ENCODE measurements around the gene NOTCH1.
A peak's percentile ranks its signal among the peaks of the same experiment; 100 is the strongest.

Gene NOTCH1

DNA sequence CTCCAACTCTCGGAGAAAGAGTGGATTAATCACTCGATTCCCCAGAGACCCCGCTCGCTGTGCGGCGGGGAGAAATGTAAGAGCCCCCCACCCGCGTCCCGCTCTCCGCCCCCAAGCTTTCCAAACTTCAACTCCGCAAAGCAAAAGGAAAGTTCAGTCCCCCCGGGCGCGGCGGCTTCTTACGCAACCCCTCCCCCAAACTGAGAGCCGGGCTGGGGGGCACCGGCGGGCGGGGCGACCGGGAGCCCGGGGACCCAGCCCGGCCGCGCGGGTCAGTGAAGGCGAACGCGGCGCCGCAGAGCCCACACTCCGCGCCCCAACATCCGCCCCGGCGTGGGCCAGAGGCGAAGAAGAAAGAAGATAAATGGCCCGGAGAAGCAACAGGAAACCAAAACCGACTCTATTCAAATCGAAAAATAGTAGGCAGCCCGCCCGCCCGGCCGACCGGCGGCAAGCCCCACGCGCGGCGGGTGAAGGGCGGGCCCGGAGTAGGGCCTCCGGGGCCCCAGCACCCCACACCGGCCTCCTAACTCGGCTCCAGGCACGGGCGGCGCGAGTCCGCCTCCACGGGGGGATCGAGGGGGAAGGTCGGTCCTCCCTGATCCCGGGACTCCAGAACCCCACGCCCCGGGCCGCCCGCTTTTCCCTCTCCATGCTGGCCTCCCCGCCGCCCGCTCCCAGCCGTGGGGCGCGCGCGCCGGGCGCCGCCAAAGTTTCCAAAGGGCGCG lies 720 bp downstream of the NOTCH1 start:
- DNase-seq = peak; percentile 64

DNA sequence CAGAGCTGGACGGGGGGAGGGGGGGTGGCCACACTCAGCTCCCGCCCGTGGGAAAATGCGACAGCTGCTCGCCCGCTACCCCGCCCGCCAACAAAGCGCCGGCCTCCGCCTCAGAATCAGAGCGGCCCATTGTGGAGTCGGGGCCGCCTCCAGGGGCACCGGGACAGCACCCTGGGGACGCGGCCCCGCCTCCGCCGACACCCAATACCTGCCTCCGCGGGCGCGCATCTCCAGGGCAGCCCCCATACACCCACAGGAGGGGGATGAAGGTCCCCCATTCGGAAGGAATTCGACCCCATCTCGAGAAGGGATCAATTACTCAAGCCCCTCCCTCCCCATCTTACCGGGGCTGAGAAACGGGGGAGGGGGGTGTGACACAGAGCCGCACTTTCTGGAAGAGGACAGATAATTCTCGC lies 1.3 kb downstream of the NOTCH1 start:
- DNase-seq = peak; percentile 68

DNA sequence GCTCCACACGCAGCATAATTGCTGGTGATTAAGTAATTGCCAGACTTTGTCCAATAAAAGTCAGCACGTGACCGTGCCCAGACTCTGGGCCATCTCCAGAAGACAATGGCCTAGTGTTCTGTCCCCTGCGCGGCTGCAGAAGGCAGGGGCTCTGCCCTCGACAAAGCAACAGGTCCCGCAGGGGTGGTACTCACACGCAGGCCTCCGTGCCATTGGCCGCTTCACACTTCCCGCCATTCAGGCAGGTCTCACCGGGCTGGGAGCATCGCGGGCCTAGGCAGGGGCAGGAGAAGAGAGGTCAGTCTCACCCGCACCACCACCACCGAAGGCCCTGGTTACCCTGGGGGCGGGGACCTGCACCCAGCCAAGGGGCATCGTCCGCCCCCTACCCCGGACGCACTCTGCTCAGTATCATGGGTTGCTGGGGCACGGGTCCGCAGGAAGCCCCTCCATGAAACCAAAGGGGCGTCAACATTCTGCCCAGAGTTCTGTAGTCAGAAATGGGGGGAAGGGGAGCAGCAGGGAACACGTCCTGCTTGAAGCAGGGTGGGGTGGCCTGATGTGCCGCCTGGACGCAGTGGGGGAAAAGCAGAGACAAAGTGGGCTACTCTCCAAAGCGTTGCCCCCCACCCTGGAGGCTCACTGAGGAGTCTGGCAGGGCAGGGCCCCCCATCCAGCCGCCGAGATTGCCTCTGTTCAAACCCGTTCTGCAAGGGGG lies 1.9 kb downstream of the NOTCH1 start:
- no peak for DNase-seq

DNA sequence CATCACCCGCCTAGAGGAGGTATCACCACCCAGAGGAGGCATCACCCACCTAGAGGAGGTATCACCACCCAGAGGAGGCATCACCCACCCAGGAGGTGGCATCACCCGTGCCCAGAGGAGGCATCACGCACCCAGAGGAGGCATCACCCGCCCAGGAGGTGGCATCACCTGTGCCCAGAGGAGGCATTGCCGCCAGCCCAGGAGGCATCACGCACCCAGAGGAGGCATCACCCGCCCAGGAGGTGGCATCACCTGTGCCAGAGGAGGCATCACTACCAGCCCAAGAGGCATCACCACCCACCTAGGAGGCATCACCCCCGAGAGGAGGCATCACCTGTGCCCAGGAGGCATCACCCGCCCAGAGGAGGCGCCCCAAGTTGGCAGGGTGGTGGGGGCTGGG lies 2.6 kb downstream of the NOTCH1 start:
- DNase-seq = peak; percentile 34

DNA sequence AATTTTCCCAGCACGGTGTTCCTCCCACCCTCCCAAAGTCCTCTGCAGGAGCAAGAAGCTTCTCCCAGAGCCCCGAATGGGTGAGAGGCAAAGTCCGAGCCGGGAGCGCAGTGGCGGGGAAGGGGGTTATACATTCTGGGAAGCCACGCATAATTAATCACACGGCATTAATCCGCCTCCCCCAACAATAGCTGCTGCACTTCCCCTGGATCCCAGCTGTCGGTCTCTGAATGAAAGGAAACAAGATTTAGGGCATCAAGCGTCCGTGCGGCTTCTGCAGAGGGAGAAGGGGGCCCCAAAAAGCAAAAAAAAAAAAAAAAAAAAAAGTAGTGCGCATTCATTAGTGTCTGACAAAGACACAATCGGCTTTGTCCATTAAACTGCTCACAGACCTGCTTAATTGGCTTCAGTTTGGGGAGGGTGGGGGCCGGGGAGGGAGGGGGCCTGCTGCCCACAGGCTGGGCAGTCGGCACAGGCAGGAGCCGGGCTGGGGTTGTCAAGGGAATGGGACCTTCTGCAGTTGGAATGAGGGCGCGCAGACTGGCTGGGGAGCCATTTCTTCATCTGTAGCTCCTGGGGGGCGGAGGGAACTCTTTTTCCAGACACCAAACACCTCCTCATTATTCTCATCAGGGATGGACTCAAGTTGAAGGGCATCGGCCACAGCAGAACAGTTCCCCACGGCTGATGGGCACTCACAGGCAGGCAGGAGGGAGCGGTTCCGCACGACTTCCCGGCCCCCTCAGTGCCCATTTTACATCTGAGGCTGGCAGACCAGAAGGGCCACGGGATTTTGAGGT lies 3.4 kb downstream of the NOTCH1 start:
- DNase-seq = no peak

DNA sequence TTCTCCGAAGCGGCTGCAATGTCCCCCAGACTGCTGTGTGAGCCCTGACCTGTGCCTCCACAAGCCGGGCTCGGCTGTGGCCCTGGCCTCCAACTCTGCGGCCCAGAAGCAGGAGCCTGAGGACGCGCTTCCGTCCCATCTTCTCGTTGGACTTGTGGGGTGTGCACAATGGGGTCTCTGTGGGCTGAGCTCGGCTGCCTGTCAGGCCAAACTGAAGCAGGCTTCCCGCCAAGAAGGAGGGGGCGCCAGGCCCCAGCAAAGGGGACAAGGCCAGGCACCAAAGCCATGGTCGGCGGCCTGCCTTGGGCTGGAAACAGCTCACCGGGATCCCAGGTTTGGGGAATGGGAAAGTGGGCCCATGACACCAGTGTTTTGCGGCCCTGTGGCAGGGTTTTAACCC lies 4.1 kb downstream of the NOTCH1 start:
- DNase-seq = no peak

DNA sequence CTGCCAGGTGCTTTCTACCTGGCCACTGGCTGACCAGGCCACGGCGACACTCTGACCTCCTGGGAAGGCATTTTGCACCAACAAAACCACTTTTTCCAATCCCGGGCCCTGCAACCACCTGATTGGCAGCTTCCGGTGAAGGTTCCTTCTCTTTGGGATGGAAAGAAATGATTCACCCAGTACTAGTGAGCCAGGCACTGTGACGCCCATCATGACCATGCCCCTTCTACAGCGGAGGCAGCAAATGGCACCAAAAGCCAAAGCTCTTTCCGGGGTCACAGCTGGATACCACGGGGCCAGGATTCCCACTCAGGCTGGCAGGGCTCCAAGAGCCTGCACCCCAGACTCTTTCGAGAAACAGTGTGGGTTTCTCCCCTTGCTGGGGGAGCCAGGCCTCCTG lies 4.7 kb downstream of the NOTCH1 start:
- DNase-seq = no peak

DNA sequence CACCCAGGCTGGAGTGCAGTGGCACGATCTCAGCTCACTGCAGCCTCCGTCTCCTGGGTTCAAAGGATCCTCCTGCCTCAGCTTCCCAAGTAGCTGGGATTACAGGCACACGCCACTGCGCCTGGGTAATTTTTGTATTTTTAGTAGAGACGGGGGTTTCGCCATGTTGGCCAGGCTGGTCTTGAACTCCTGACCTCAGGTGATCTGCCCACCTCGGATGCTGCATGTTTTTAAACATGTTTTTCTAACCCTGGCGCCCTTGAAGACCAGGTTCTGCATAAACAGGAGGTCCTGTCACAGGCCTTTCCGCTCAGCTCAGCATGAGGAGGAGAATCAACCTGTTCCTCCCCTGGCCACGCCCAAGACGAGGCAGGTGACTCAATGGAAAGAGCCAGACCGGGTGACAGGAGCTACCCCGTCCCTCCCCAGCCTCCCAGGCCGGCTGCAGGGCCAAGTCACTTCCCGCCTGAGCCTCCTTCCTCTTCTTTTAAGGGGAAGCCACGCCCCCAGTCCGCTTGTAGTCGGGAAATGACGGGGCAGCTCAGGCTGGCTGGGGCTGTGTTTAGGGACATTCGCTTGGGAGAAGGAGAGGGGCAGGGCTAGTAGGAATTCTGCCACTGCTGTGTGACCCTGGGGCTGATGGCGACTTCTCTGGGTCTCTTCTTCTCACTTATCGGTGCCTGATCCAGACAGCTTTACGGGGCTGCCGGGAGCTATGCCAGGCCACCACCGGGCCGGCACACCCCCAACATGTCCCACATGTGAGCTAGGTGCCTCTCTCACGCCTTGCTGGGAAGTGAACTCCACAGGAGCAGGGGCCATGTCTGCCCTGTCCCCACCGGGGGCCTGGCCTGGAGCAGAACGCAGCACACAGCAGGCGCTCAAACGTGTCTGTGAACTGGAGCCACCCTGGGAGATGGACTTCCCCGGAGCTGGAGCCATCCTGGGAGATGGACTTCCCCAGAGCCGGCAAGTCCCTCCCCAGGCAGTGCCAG lies 6.1 kb downstream of the NOTCH1 start:
- peak; percentile 97 for DNase-seq

DNA sequence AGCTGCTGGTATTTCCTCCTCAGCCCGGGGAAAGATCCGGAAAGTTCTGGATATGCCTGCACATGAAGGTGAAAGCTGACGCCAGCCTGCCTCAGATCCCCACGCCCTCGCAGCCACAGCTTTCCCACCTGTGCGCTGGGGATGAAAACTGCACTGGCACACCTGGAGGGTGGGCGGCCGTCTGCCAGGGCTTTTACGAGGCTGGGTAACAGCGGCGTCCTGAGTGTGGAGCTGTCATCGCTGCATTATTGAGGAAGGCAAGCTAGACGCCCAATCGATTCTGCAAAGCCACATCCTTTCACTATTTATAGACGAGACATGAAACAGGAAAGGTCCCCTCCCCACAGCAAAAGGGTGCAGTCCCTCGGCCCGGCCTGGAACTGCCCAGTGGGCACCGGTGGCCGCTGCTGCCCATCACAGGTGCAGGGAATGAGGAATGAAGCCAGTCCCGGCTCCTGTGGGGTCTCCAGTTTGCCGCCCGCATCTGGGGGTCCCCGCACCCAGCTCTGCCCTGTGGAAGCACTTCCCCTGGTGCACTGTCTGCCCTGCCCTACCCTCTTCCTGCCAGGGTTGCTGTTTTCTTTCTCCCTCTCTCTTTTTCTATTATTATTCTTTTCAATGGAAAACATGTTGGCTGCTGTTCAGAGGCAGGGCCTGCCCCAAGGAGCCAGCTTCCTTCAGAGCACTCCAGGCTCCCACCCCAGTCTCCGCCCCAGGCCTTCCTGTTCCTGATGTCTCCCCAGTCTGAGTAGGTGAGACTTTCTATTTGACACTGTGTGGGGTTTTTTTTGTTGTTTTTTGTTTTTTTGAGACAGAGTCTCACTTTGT lies 7.0 kb downstream of the NOTCH1 start:
- DNase-seq = peak; percentile 67

DNA sequence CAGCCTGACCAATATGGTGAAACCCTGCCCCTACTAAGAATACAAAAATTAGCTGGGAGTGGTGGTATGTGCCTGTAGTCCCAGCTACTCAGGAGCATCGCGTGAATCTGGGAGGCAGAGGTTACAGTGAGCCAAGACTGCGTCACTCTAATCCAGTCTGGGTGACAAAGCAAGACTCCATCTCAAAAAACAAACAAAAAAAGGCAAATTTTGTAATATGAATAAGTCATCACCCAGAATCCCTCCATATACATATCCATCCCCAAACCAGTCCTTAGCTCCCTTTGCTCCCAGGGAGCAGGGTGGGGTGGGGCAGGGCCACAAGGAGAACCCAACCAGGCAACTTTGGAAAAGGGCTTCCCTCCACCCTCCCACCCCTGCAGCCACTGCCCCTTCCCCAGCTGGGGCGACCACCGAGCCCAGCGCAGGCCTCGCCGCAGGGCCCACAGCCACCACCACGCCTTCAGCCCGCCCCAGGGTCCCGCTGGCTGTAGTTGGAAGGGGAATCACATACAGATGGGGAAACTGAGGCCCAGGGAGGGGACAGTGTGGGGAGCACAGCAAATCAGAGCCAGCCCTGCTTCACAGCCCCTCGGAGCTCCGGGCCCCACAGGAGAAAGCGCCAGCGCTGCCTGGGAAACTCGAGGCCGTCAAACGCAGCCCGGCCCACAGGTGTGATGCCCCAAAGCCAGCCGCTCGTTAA lies 7.8 kb downstream of the NOTCH1 start:
- no peak for DNase-seq

DNA sequence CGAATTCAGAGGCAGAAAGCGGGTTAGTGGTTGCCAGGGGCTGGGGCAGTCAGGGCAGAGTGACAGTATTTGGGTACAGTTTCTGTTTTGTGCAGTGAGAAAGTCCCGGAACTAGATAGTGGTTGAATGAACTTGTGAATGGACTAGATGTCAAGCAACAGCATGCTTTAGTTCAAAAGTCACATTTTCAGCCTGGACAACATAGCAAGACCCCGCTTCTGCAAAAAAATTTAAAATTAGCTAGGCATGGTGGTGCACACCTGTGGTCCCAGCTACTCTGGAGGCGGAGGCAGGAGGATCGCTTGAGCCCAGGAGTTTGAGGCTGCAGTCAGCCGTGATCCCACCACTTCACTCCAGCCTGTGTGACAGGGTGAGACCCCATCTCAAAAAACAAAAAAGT lies 8.4 kb downstream of the NOTCH1 start:
- DNase-seq = no peak

DNA sequence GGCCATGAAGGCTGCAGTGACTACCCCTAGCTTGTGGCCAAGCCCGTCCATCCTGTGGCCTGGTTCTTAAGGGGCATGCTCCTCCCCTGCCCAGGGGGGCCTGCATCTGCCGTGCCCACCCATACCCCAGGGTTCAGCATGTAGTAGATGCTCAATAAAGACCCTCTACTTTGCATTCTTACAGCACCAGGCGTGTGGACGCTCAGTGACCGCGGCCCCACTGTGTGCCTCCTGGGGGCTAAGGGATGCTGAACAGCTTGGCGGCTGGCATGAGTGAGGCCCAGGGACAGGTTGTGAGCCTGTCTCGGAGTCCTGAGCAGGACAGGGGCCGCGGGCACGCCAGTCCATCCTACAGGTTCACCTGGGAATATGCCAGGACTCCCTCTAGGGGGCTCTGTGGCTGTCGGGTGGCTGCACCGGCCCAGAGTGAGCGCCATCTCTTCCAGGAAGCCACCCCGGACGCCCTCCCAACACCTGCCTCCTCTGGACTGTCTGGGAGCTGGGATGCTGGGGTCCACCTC lies 9.1 kb downstream of the NOTCH1 start:
- DNase-seq = no peak

DNA sequence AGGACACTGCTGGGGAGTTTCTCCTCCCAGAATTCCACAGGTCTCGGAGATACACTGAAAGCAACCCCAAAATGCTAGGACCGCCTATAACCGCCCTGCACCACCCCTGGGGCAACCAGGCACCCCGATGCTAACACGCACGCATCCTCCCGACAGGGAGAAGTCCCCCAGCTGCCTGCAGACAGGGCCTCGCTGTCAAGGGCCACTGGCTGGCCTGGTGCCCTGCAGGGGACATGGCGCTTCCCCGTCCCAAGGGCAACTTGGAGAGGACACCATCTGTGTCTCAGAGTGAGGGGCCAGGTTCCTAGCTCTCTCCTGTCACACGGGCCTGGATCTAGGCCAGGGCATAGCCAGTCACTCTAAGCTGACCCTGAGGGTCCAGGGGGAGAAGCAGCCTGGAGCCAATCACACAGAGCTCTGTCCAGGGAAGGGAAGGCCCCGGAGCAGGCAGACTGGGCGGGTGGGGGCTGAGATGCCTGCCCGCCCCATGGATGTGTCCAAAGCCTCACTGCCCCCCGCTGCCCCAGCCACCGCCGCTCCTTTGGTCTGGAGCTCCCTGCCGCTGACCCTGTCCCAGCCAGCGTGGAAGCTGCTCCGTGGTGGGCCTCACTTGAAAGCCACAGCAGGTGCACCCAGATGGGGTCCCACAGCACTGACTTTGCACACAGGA lies 9.7 kb downstream of the NOTCH1 start:
- DNase-seq = no peak

DNA sequence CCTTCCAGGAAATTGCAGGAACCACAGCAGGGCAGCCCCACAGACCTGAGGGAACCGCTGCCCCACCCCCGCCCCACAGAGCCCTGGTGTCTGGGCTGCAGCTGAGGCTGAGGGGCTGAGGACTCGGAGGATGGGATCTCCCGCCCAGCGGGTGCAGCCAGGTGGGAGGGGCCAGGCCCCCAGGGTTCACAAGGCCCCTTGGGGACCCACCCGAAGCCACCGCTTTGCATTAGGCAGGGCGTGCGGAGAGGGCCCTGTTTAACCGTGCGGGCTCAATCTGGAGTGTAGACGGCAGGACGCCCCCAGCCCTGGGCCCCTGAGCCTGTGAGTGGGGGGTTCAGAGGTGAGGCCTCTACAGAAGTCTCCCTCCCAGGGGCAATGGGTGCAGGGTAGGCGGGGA lies 10.8 kb downstream of the NOTCH1 start:
- no peak for DNase-seq

DNA sequence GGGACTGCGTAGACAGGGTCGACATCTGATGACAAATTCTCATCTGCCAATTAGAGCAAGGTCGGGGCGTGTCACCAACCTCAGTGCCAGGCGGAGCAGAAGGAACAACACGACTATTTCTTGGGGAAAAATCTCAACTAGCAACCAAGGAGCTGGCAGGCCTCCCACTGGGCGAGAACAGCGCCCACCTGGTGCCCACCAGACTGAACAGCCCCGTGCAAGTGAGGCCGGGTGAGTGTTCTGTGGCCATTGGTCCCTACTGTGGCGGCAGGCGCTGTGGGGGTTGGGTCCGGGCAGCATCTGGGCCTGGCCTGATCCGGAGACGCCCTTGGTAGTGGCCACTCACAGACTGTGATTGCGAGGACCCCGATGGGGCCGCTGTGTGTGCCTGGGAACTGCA lies 11.5 kb downstream of the NOTCH1 start:
- no peak for DNase-seq

DNA sequence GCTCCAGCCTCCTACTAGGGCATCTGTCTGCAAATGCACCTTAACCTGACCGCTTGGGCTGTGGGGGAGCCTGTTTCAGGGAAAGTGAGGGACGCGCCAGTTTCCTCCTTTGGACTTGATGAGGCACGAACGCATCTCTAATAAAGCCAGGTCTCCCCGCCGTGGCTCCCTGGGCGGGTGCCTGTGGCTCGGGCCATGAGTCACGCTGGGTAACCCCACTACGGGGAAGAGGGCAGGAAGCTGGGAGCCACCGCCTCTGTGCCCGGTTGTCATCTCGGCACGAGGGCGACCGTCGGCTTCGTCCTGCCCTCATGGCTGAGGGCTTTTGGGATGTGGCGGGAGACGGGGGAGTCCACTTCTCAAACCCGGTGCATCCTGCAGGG lies 12.1 kb downstream of the NOTCH1 start:
- DNase-seq = peak; percentile 87

DNA sequence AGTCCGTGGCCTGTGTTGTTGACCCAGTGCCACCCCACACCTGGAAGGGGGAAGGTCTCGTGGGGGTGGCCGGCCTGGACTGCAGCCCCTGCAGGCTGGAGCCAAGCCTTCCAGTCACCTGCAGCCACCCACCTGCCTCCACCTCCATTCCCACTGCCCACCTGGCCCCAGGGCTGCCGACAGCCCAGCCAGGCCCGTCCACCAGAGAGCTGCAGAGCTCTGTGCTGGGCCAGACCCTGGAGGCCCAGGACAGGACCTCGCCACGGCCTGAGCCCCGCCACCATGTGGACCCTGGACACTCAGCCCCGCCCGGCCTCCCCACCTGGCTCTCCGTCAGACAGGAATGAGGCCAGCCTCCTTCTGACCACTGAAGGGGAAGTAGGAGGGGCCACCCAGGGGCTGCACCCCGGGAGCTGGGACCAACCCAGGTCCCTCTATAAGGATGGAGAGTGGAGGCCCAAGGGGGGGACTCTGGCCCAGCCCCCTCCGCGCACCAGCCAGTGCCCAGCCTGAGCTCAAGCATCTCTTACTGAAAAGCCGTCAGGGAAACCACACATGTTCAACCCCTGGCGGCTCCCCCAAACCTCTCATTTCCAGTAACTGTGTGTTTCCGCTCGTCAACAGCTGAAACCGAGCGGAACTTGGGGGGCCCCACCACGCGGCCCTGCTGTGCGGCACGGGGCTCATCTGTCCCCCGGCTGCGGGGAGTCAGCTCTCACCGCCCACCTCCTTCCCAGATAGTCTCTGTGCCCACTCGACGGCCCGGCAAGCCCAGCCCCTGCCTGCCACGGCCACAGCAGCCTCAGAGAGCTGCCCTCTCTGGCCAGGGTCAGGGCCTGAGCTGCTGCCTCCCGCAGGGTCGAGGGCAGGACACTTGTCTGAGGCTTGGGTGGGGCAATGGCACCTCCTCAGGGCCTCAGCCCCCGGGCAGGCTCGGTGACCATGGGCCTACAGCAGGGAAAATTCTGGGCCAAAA lies 12.8 kb downstream of the NOTCH1 start:
- DNase-seq = peak; percentile 73

DNA sequence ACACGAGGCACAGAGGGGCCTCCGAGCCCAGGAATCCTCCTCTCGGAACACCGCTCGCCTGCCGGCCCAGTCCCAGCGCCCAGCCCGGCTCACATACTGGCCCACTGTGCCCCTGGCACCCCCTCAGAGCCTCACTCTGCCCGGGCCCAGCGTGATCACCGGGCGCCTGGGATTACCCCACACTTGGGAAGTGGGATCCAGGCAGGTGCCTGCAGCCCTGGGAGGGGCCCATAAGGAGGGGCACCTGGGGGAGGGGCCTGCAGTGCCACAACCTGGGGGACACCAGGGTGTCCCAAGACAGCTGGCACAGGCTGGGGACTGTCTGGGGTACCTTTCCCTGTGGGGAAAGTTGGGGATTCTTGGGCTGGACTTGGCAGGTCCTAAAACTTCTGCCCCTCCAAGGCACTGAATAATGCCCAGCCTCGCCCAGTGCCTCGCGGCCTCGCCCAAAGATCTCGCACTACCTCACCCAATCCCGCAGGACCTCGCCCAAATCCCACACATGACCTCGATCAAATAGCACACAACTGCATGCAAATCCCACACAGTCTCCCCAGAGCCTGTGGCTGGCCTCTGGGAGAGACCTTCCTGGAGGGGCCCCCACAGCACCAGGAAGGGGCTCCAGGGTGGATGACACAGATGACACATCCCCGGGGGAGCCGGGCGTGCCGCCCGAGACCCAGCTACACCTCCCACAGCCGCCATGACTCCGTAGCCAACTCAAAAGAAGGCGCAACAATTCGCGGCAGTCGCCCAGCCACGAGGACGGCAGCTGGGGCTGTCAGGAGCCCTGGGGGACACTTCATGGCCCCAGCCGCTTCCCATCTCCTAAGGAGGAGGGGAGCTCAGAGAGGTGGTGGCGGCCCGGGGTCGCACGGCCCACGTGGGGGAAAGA lies 13.7 kb downstream of the NOTCH1 start:
- peak; percentile 36 for DNase-seq
